Heart left ventricle (tissue), 13 donors: Measurements from ENCODE around the gene SLC1A4.

Source experiments
- POLR2A ChIP-seq, 2 donors: fragments of 450-650 bp; IDR thresholded peaks; one replicate each; pipeline ENCODE4 v1.6.1; 2017; ENCODE audit warnings: antibody characterized with exemption in 2 of 2, mild to moderate bottlenecking in 2 of 2, moderate library complexity in 2 of 2
- TF ChIP-seq, protein P1 (sequence below), 12 donors: fragments of 200-600 bp; sonication (generic) in 4 of 12; IDR thresholded peaks; one replicate each; pipeline versions ENCODE4 v1.5.0 to v1.8.0; 2018 to 2022; ENCODE audit warnings: antibody characterized with exemption in 12 of 12, mild to moderate bottlenecking in 5 of 12
- donor health status: ischemic (EF 13 %, LVEDD 7.1; RV severe dilation, severe dysfunction).
- donor health status: DM: no; HTN: yes; CAD: no.
- donor health status: DM: no; HTN: no; CAD: no.
- donor health status: ischemic (EF 25% LVEDD 6.9; RV normal size, moderate dysfunction).
- donor health status: ischemic (EF 25% LVEDD 5.7; RV mildly dilated, moderate dysfunction).
- donor health status: ischemic (EF 35%, LVEDD 5.7; RV mildly dilated, moderate dysfunction).
- donor health status: nonischemic (EF 11% LVEDD 7.7; RV severe dilation, severe dysfunction).
- donor health status: DM: yes; HTN: yes; CAD: no.
- donor health status: PGD.
- donor health status: ischemic (EF 29% LVEDD 5.4; RV normal size, mild dysfunction).
- donor health status: nonischemic (EF 23%, LVEDD 6.1; RV moderate dilation, normal function).

DNA sequence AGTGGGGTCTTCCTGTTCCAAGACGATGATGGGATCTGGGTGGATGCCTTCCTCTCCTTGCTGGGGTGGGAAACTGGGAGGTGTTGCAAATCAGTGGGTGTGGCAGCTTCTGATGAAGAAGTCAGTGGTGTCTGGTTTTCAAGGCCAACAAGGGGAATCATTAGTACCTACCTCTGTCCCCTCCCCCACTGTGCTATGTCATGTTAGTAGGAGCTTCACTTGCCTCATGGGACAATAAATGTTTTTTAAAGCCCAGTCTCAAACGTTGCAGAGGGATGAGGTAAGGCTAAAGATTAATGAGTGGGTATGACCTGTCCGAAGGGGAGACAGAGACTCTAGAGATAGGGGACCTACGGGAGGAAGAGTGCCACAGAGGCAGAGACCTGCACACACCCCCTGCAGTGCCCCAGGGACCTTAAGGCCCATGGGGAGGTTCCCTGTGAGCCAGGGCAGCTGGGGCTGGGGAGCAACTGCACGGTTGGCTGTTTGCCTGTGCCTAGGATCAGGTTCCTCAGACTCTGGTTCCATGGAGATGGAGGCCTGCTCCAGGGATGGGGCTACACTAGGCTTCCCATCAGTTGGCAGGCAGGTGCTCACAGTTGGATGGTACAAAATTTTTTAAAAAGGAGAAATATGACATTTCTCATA is 37.8 kb upstream of the SLC1A4 start:
- TF ChIP-seq, protein P1, sequence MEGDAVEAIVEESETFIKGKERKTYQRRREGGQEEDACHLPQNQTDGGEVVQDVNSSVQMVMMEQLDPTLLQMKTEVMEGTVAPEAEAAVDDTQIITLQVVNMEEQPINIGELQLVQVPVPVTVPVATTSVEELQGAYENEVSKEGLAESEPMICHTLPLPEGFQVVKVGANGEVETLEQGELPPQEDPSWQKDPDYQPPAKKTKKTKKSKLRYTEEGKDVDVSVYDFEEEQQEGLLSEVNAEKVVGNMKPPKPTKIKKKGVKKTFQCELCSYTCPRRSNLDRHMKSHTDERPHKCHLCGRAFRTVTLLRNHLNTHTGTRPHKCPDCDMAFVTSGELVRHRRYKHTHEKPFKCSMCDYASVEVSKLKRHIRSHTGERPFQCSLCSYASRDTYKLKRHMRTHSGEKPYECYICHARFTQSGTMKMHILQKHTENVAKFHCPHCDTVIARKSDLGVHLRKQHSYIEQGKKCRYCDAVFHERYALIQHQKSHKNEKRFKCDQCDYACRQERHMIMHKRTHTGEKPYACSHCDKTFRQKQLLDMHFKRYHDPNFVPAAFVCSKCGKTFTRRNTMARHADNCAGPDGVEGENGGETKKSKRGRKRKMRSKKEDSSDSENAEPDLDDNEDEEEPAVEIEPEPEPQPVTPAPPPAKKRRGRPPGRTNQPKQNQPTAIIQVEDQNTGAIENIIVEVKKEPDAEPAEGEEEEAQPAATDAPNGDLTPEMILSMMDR (IDR thresholded peaks at IDR 0.05): no peak
- TF ChIP-seq POLR2A (IDR thresholded peaks at IDR 0.05): no peak
